ENCODE results near the gene SRL.

- TF ChIP-seq POLR2A (IDR thresholded peaks at IDR 0.05; ENCODE audit: low read length): no peak
- no peak for TF ChIP-seq GATA1 (IDR thresholded peaks at IDR 0.05; ENCODE audit: low read depth, low read length)
Observed at GRCh38 chr16:4283939-4284338, 42.1 kb upstream of the SRL start.

Data from erythroblast (primary cell).